Activated naive CD8-positive, alpha-beta T cell treated with anti-CD3 and anti-CD28 coated beads, Interleukin-2, amount 50 U/mL, for 24 hours (primary cell): ENCODE results near the gene EEPD1.

Experiments
- ATAC-seq: fragments of 150-1000 bp; cut with Tn5 transposase; one replicate; pipeline ENCODE4 v1.10.0; 2021
- DNase-seq: peaks from one replicate; pipeline ENCODE4 v3.0.0; 2021
- H3K27ac Mint-ChIP-seq: one replicate; pipeline ENCODE4 v1.8.0; 2021; ENCODE audit warnings: mild to moderate bottlenecking, mixed read lengths
- H3K27me3 Mint-ChIP-seq: one replicate; pipeline ENCODE4 v1.8.0; 2021; ENCODE audit warnings: mixed read lengths
- H3K36me3 Mint-ChIP-seq: one replicate; pipeline ENCODE4 v1.8.0; 2021; ENCODE audit warnings: low read depth, mixed read lengths
- H3K4me1 Mint-ChIP-seq: one replicate; pipeline ENCODE4 v1.8.0; 2021; ENCODE audit warnings: mixed read lengths
- H3K4me3 Mint-ChIP-seq: one replicate; pipeline ENCODE4 v1.8.0; 2021; ENCODE audit warnings: mild to moderate bottlenecking, moderate library complexity, mixed read lengths
- H3K9me3 Mint-ChIP-seq: one replicate; pipeline ENCODE4 v1.8.0; 2021; ENCODE audit warnings: mixed read lengths

Gene EEPD1

DNA sequence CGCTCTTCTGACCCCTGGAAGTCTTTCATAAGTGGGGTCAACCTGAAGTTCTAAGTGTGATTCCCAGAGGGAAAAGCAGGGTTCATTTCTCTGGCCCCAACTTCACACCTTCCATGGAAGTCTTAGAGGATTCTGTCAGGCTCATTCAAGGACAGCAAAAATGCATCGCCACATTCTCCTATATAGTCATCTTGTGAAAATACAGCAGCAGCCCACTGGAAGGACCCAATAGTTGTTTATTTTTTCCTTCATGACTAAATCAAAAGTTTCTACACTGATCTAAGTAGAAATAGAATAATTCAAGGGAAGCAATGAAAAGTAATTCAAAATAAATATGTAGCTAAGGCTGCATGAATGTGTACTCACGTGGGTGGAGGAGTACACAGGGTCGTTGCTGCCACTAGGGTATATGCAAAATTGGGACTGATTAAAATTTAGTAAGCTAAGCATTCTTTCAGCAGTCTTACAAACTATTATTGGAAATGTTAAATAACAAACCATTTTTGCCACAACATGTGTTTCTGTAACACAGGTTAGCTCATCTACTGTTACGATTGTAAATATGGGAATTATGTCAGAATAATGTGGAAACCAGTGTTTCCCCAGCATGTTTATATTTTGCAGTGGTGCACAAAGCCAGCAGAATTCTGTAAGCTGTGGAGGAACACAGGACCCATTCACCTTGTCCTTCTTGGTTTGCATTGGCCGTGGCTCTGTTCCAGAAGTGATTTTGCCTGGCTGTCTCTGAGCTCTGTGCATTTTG lies 33.5 kb downstream of the EEPD1 start:
- Mint-ChIP-seq H3K27me3 (no peaks in the 10 kb centered on the region), H3K4me1 (no peaks in the 10 kb centered on the region), H3K4me3 (no peak overlapping the region), H3K27ac (no peak overlapping the region), H3K36me3 (no peaks in the 10 kb centered on the region), H3K9me3 (no peaks in the 10 kb centered on the region)
- DNase-seq, result no peak
- no peak for ATAC-seq

DNA sequence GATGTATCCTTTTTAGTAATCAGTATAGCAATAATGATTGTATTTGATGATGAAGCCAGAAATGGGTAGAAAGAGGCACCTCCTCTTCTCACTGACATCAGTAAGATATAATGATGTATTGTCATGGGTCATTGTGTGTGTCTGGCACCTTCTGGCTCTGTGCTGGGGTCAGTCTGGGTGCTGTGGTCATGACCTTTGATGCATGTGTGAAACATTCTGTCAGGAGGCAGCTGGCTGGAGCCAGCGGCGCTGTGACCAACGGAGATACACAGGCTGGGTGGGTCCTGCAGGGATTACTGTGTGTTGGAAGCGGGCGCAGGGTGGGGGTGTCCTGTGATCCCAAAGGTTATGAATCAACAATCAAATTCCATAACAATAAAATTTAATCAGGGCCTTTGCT lies 35.2 kb downstream of the EEPD1 start:
- Mint-ChIP-seq H3K27ac (no peak overlapping the region), H3K4me1 (no peaks in the 10 kb centered on the region), H3K4me3 (no peak overlapping the region), H3K27me3 (no peaks in the 10 kb centered on the region), H3K36me3 (no peaks in the 10 kb centered on the region), H3K9me3 (no peaks in the 10 kb centered on the region)
- ATAC-seq, result no peak
- DNase-seq, result no peak

DNA sequence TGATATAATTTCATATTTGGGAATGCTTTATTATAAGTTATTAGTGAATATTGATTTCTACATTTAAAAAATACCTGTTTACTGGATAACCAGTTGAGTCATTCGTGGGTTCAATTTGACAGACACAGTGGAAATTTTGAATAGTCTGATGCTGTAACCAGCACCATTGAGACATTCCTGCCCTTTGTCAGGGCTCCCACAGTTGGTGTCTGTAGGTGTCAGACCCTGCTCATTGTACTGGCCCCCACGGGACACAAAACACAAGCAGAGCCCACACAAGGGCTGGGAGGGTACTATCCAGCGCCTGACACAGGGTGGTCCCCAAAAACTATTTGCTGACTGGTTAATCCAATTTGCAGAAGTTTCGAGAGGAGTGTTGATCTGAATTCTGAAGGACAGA lies 35.9 kb downstream of the EEPD1 start:
- Mint-ChIP-seq H3K36me3 (no peaks in the 10 kb centered on the region), H3K9me3 (no peaks in the 10 kb centered on the region), H3K4me1 (no peaks in the 10 kb centered on the region), H3K27me3 (no peaks in the 10 kb centered on the region), H3K27ac (no peak overlapping the region), H3K4me3 (no peak overlapping the region)
- peak; percentile 56 for ATAC-seq
- DNase-seq, result no peak

DNA sequence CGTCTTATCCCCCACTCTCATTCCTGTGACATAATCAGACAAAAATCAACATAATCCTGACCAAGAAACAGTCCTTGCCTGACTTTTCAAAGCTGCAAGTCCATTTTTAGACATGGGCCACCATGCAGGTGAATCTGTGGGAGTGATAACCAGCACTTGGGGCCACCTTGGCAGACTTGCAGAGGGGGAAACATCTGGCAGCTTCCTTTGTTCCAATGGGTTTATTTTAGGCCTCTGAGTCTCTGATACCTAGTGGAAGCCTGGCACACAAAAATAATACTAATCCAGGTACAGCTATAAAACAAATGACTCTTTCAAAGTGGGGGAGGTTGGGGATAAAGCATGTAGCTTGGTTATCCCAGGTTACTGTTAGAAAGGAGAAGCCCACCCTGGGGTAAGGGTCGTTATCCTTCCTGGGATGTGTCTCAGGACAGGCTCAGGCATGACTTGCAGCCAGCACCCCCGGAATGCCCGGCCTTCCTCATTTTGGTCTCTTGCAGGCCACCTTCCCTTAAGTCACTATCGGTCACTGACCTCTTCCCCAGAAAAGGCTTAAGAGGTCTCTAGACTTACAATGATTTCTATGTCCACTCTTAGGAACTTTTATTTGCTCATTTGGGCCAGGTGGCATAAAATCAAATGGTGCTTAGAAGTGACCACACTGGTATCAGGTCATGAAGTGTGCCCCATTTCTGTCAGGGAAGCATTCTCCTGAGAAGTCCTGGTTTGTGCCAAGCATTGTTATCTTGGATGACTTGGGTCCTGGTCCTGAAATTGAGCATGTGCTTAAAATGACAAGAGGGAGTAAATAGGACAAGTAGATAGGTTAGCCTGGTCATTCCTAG lies 37.6 kb downstream of the EEPD1 start:
- H3K4me3 Mint-ChIP-seq, result no peak overlapping the region
- ATAC-seq (no peak), DNase-seq (no peak)
- H3K9me3 Mint-ChIP-seq, result no peaks in the 10 kb centered on the region
- H3K36me3 Mint-ChIP-seq, result no peaks in the 10 kb centered on the region
- no peak overlapping the region for H3K27ac Mint-ChIP-seq
- no peaks in the 10 kb centered on the region for H3K27me3 Mint-ChIP-seq
- H3K4me1 Mint-ChIP-seq, result no peaks in the 10 kb centered on the region

DNA sequence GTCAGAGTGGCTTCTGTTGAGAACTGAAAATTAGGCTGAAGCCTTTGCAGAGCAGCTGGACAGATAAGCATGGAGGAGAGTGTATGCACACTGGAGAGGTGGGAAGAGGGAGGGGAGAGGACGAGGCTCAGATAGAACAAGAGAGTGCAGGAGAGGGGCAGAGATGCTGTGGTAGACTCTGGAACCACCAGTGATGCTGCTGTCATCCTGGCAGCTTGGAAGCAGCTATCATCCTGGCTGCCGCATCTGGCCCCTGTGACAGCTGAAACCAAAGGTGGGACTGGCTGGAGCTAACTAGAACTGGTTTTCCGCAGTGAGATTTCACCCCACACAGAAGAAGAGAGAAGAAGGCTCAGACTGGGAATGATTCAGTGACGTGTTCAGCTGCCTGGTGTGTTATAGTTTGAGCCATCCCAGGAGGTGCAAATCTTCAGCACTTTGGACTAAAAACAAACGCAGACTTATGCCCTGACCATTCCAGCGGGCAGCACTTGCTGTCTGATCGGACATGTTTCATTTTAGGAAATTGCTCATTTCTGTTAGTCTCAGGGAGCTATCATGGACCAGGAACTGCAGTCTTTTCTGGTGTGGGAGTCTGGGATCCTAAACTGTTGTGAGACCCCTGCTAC lies 38.4 kb downstream of the EEPD1 start:
- Mint-ChIP-seq H3K9me3 (no peaks in the 10 kb centered on the region), H3K27ac (no peak overlapping the region), H3K4me1 (no peaks in the 10 kb centered on the region), H3K27me3 (no peaks in the 10 kb centered on the region), H3K36me3 (no peaks in the 10 kb centered on the region), H3K4me3 (no peak overlapping the region)
- ATAC-seq, result no peak
- DNase-seq, result no peak

DNA sequence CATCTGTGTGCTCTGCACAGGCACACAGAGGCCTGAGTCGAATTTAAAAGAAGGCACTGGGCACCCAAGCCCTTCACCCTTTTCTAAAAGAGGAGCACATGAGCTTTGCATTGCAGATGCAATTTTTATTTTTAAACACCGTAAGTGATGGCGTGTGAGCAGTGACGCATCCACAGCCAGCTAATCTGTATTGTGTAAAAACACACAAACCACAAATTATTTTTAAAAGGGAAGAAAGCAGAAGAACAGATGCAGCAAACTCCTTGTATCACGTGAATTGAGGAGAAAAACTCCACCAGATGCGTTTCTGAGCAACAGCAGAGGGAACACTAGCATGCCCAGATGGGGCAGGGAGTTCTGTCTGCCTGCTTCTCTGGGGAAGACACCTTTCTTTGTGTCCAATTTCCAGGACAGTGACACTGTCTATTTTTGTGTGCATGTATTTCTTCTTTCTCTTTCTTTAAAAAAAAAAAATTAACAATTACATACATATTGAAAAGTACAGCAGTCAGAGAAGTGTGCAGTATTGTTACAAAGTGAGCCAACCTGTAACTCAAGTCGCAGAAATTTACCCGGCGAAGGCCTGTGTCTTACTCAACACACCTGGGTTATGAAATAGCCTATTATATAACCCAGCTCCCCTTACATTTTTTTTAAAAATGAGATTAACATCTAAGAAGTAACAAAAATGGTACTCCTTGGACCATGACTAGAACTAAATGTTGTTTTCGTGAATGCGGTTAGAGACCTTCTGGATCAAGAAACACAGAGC lies 39.2 kb downstream of the EEPD1 start:
- no peak overlapping the region for H3K4me3 Mint-ChIP-seq
- ATAC-seq (no peak), DNase-seq (no peak)
- no peaks in the 10 kb centered on the region for H3K27me3 Mint-ChIP-seq
- H3K27ac Mint-ChIP-seq, result no peak overlapping the region
- H3K9me3 Mint-ChIP-seq, result no peaks in the 10 kb centered on the region
- H3K4me1 Mint-ChIP-seq, result no peaks in the 10 kb centered on the region
- H3K36me3 Mint-ChIP-seq, result no peaks in the 10 kb centered on the region

DNA sequence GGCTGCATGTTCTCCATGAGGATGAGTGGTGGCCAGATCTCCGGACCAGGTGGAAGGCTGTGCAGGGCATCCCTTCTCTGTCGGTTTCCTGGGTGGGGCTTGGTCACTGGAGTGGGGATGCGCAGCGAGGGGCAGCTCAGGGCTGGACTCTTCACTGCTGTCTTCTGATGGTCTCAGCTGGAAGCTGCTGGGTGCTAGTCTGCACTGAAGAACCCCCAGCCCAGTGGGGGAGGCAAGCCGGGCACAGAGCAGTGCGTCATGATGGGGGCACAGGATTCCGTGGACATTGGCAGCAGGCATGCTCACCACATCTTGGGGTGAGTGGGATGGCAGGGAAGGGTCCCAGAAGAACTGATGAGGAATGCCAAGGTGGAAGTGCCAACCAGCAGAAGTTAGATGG lies 39.8 kb downstream of the EEPD1 start:
- Mint-ChIP-seq H3K27me3 (no peaks in the 10 kb centered on the region), H3K4me3 (no peak overlapping the region), H3K36me3 (no peaks in the 10 kb centered on the region), H3K27ac (no peak overlapping the region), H3K9me3 (no peaks in the 10 kb centered on the region), H3K4me1 (no peaks in the 10 kb centered on the region)
- no peak for ATAC-seq
- DNase-seq, result no peak

DNA sequence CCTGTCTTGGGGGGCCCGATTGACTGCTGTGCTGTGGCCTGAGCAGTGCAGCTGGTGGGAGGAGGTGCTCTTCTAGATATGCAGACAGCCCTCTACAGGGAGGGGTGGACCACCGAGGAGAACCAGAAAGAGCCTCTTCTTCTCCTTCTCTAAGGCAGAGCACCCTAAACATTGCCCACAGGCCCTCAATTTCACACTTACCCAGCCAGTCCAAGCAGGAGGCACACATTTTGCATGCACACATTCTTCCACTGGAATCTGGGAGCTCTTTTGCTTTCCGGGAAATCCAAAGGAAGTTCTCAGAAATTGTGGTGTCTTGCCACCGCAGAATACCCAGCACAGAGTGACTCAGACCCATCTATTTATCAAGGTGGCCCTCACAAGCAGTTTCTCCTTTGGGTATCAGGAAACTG lies 45.8 kb downstream of the EEPD1 start:
- no peaks in the 10 kb centered on the region for H3K36me3 Mint-ChIP-seq
- peaks cover 16% of the 10 kb centered on the region for H3K4me1 Mint-ChIP-seq
- H3K27me3 Mint-ChIP-seq, result no peaks in the 10 kb centered on the region
- H3K27ac Mint-ChIP-seq, result no peak overlapping the region
- no peak overlapping the region for H3K4me3 Mint-ChIP-seq
- DNase-seq, result no peak
- no peaks in the 10 kb centered on the region for H3K9me3 Mint-ChIP-seq
- ATAC-seq, result peak; percentile 45

DNA sequence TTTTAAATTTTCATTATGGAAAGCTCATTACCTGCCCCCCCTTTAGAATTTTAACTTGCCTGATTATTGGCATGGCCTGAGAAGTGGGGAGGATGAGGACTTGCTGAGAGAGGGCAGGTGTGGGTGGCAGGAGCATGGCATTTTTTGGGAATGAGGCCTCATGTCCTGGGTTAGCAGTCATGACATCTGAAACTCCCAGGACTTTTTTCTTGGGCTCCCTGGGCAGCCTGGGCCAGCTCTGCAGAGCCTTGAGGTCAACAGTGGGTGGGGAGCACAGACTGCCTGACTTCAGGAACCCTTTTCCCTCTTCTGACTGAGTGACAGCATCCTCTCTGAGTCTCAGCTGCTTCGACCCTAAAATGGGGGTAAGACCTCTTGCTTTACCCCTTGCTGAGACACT lies 46.3 kb downstream of the EEPD1 start:
- DNase-seq, result no peak
- Mint-ChIP-seq H3K9me3 (no peaks in the 10 kb centered on the region), H3K27me3 (no peaks in the 10 kb centered on the region), H3K27ac (no peak overlapping the region), H3K4me3 (no peak overlapping the region), H3K36me3 (no peaks in the 10 kb centered on the region), H3K4me1 (peaks cover 16% of the 10 kb centered on the region)
- ATAC-seq, result no peak

DNA sequence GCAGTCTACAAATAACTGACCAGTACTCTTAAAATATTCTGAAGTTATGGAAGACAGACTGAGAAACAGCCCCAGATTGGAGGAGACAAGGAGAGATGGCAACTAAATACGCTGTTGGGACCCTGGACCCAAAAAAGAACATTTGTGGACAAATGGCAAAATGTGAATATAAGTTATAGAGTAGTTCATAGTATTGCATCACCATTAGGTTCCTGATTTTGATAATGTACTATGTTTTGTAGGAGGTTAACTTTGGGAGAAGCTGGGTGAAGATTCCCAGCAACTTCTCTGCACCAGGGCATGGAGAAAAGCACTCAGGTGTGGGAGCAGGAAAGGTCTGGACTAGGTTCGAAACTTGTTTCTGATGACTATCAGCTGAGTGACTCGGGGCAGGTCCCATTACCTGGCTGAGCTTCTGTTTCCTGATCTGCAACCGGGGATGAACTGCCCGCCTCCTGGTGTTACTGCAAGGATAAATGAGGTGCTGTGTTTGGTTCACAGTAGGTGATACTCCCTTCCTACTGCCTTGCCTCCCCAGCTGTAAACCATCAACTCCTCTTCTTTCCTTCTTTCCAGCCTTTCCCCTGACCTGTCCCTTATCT lies 48.2 kb downstream of the EEPD1 start:
- Mint-ChIP-seq H3K9me3 (no peaks in the 10 kb centered on the region), H3K4me1 (peaks cover 16% of the 10 kb centered on the region), H3K4me3 (no peak overlapping the region), H3K27me3 (no peaks in the 10 kb centered on the region), H3K27ac (no peak overlapping the region), H3K36me3 (no peaks in the 10 kb centered on the region)
- DNase-seq (no peak), ATAC-seq (no peak)

DNA sequence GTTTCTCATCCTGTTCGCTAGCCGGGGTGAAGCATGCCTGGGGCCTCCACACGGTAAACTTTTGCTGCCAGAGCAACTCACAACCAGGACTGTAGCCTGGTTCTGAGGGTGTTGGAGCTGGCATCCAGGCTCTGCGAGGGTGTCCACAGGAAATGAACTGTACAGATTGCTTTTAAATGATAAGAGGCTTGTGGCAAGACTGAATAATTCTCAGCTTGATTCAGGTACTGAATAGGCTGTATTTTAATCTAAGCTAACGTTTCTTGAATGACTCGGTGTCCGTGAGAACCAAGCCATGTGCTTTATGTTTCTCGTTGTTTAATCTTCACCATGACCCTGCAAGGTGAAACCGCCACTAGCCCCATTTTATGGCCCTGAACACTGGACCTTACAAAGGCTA lies 49.3 kb downstream of the EEPD1 start:
- H3K4me3 Mint-ChIP-seq, result no peak overlapping the region
- no peaks in the 10 kb centered on the region for H3K36me3 Mint-ChIP-seq
- no peak overlapping the region for H3K27ac Mint-ChIP-seq
- DNase-seq (no peak), ATAC-seq (peak; percentile 25)
- no peaks in the 10 kb centered on the region for H3K27me3 Mint-ChIP-seq
- H3K9me3 Mint-ChIP-seq, result no peaks in the 10 kb centered on the region
- H3K4me1 Mint-ChIP-seq, result peaks cover 18% of the 10 kb centered on the region

DNA sequence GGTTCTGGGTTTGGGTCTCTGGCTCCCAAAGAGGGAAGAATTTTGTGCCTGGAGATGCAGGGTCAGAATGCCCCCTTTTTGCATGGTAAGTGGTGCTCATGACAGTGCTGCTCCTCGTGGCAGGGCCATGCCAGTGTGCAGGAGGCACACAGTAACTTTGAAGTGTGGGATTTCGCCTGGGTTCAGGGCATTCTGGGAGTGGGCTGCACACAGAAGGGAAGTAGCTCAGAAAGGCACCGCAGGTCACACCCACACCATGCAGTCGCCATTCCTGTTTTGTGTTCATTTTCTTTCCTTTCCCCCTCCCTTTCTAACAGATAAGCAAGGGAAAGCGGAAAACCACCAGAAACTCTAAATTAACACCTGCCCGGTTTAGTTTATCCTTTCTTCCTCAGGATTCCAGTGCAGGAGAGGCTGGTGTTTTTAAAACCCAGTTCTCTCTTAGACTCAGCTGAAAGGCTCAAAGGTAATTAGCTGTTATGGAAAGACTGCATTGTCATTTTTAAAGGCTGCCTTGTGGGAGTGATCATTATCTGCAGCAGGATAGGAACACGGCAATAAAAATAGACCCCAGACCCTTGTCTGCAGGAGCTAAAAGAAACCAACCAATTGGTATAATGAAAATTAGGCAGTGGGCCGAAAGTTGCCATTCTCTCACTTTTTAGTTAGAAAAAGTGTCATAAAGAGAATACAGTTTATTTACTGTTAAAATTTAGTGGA lies 50.2 kb downstream of the EEPD1 start:
- DNase-seq, result no peak
- Mint-ChIP-seq H3K4me1 (peaks cover 27% of the 10 kb centered on the region), H3K27ac (no peak overlapping the region), H3K4me3 (no peak overlapping the region), H3K9me3 (no peaks in the 10 kb centered on the region), H3K27me3 (no peaks in the 10 kb centered on the region), H3K36me3 (no peaks in the 10 kb centered on the region)
- no peak for ATAC-seq

DNA sequence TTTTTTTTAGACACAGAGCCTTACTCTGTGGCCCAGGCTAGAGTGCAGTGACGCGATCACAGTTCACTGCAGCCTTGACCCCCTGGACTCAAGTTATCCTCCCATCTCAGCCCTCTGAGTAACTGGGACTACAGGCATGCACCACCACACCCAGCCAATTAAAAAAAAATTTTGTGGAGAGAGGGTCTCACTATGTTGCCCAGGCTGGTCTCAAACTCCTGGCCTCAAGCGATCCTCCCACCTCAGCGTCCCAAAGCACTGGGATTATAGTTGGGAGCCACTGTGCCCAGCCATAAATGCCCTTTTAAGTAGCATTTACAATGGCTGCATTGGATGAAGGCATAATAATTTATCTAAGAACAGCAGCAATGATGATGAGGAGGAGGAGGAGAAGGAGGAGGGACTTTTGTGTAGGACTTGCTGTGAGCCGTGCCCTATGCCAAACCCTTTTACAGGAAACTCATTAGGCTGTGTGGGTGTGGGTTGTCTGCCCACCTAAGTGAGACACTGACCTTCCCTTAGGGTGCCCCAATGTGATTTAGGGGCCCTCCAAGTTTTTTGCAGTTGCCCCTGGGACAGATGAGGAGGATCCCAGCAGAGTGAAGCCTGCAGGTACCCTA lies 51.1 kb downstream of the EEPD1 start:
- no peak overlapping the region for H3K27ac Mint-ChIP-seq
- H3K9me3 Mint-ChIP-seq, result no peaks in the 10 kb centered on the region
- ATAC-seq (no peak), DNase-seq (no peak)
- H3K4me1 Mint-ChIP-seq, result peaks cover 29% of the 10 kb centered on the region
- H3K36me3 Mint-ChIP-seq, result no peaks in the 10 kb centered on the region
- no peak overlapping the region for H3K4me3 Mint-ChIP-seq
- no peaks in the 10 kb centered on the region for H3K27me3 Mint-ChIP-seq
